Measurements from ENCODE around the gene XPO1.

DNA sequence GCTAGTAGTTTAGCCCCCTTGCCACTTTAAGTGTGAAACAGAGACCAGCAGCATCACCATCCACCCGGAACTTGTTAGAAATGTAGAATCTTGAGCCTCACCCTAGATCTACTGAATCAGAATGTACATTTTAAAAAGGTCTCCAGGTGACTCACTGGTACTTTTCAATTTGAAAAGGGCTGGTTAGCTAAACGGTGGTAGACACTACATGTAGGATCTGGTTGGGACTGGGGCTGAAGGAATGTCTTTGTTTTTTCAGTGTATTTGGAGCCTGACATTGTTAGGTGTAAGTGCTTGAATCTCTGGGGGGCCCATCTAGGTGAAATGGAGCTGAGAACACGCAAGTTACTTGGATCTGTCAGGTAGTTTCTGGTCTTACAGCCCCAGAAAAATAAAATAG is 44.0 kb upstream of the XPO1 start:
- TF ChIP-seq, protein P1, sequence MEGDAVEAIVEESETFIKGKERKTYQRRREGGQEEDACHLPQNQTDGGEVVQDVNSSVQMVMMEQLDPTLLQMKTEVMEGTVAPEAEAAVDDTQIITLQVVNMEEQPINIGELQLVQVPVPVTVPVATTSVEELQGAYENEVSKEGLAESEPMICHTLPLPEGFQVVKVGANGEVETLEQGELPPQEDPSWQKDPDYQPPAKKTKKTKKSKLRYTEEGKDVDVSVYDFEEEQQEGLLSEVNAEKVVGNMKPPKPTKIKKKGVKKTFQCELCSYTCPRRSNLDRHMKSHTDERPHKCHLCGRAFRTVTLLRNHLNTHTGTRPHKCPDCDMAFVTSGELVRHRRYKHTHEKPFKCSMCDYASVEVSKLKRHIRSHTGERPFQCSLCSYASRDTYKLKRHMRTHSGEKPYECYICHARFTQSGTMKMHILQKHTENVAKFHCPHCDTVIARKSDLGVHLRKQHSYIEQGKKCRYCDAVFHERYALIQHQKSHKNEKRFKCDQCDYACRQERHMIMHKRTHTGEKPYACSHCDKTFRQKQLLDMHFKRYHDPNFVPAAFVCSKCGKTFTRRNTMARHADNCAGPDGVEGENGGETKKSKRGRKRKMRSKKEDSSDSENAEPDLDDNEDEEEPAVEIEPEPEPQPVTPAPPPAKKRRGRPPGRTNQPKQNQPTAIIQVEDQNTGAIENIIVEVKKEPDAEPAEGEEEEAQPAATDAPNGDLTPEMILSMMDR (IDR thresholded peaks at IDR 0.05): no peak
- TF ChIP-seq POLR2AphosphoS5 (IDR thresholded peaks at IDR 0.05; ENCODE audit: low read depth, low read length): no peak
- TF ChIP-seq, protein P2, sequence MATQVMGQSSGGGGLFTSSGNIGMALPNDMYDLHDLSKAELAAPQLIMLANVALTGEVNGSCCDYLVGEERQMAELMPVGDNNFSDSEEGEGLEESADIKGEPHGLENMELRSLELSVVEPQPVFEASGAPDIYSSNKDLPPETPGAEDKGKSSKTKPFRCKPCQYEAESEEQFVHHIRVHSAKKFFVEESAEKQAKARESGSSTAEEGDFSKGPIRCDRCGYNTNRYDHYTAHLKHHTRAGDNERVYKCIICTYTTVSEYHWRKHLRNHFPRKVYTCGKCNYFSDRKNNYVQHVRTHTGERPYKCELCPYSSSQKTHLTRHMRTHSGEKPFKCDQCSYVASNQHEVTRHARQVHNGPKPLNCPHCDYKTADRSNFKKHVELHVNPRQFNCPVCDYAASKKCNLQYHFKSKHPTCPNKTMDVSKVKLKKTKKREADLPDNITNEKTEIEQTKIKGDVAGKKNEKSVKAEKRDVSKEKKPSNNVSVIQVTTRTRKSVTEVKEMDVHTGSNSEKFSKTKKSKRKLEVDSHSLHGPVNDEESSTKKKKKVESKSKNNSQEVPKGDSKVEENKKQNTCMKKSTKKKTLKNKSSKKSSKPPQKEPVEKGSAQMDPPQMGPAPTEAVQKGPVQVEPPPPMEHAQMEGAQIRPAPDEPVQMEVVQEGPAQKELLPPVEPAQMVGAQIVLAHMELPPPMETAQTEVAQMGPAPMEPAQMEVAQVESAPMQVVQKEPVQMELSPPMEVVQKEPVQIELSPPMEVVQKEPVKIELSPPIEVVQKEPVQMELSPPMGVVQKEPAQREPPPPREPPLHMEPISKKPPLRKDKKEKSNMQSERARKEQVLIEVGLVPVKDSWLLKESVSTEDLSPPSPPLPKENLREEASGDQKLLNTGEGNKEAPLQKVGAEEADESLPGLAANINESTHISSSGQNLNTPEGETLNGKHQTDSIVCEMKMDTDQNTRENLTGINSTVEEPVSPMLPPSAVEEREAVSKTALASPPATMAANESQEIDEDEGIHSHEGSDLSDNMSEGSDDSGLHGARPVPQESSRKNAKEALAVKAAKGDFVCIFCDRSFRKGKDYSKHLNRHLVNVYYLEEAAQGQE (IDR thresholded peaks at IDR 0.05; ENCODE audit: insufficient read depth in 1 of 2, low read depth in 2 of 2, low read length in 1 of 2): no peak
